ENCODE measurements around the gene PRMT2.
"Not testable (repeated sequence)": the region's sequence is repeated elsewhere in the genome, so short reads cannot be mapped to it uniquely, and the experiment has no call there.

PRMT2 gene

DNA sequence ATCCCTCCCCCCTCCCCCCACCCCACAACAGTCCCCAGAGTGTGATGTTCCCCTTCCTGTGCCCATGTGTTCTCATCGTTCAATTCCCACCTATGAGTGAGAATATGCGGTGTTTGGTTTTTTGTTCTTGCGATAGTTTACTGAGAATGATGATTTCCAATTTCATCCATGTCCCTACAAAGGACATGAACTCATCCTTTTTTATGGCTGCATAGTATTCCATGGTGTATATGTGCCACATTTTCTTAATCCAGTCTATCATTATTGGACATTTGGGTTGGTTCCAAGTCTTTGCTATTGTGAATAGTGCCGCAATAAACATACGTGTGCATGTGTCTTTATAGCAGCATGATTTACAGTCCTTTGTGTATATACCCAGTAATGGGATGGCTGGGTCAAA, 33.4 kb downstream of the PRMT2 start:
- not testable (repeated sequence) for ATAC-seq, DNase-seq

DNA sequence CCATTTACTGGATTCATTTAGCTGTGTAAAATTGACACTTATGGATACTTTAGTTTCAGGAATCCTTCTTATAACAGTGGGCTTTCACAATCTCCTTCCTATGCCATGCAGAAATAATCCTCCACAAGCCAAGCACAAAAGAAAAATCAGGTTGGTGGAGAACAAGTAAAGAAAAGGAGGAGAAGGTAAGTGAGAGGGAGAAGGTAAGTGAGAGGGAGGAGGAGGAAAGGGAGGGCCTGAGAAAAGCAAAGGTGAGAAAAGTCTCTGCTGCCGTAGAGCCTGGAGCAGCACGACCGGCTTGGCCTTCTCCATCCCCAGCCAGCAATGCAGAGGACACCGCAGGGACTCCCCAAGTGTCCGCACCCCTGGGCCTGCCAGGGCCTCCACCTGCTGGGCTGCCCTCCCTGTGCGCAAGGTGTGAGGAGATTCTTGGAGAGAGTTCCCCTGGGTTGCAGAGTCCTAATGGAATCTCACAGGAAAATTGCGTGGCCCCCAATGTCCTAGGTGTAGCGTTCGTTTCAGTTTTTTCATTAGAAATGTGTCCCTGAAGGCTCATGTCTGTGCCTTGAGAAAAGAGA, 39.0 kb downstream of the PRMT2 start:
- no peak for ATAC-seq
- DNase-seq: no peak

DNA sequence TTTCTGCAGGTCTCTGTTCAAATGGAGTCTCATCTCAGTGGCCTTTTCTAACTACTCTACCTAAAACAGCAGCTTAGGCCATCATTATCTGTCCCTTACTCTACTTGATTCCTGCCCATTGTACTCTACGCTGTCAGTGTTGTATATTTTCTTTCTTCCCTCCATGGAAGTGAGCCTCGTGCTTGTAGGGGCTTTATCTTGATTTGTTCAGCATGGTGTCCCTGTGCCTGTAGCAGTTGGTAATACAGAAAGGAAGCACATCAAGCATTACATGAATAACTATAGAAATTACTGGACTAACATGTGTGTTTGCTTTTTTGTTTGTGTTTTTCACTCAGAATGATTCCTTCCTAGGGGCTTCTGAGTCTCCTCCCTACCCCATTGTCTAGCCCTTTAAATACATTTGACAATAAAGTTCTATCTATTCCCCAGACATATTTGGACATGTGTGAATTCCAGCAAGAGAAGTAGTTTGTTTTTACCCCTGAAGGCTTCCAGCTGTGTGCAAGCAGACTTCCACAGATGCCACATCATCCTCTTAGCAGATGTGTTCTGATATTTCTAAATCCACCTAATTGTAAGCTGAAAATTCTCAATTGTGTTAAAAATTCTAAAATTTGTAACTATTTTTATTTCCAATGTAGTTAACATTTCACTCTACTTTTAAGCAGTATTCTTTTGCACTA, 40.3 kb downstream of the PRMT2 start:
- ATAC-seq (no peak), DNase-seq (no peak)

DNA sequence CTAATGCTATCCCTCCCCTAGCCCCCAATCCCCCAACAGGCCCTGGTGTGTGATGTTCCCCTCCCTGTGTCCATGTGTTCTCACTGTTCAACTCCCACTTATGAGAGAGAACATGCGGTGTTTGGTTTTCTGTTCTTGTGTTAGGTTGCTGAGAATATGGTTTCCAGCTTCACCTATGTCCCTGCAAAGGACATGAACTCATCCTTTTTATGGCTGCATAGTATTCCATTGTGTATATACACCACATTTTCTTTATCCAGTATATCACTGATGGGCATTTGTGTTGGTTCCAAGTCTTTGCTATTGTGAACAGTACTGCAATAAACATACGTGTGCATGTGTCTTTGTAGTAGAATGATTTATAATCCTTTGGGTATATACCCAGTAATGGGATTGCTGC, 41.1 kb downstream of the PRMT2 start:
- not testable (repeated sequence) for DNase-seq, ATAC-seq

DNA sequence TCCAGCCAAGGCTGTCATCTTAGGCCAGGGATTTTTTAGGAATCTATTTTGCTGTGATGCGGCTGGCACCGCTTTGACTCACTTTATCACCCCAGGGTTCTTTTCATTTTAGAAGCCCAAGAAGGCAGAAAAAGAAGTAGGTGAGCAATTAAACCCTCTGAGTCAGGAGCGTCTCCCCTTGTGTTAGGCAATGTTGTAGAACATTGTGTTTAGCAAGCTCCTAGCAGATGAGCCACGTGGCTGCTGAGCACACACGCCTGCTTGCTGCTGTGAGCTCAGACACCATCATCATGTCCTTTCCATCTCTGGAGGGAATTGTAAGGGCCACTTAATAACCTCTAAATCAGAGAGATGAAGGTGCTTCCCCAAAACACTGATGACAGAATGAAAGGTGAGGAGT, 46.1 kb downstream of the PRMT2 start:
- DNase-seq, ATAC-seq: not testable (repeated sequence)

DNA sequence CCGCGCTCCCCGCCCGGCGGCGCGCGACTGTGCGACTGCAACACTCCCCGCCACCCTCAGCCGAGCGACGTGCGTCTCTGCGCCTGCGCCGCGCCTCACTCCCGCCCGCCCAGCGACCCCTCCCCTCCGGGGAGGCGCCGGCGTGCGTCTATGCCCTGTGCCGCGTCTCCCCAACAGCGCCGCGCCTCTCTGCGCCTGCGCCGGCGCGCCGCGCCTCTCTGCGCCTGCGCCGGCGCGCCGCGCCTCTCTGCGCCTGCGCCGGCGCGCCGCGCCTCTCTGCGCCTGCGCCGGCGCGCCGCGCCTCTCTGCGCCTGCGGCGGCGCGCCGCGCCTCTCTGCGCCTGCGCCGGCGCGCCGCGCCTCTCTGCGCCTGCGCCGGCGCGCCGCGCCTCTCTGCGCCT, 63.2 kb downstream of the PRMT2 start:
- ATAC-seq: not testable (repeated sequence)

DNA sequence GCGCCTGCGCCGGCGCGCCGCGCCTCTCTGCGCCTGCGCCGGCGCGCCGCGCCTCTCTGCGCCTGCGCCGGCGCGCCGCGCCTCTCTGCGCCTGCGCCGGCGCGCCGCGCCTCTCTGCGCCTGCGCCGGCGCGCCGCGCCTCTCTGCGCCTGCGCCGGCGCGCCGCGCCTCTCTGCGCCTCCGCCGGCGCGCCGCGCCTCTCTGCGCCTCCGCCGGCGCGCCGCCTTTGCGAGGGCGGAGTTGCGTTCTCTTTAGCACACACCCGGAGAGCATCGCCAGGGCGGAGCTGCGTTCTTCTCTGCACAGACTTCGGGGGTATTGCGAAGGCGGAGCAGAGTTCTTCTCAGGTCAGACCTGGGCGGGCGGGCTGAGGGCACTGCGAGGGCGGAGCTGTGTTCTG, 63.6 kb downstream of the PRMT2 start:
- ATAC-seq: peak; percentile 46
- DNase-seq: not testable (repeated sequence)

More for the DNA sequence above, 63.2 kb downstream of the PRMT2 start:
- not testable (repeated sequence) for DNase-seq

Measured in stimulated activated naive CD8-positive, alpha-beta T cell treated with anti-CD3 and anti-CD28 coated beads, Interleukin-15, Interleukin-2, amounts not matched to agents 100 U/mL and 50 U/mL, for 24 hours (primary cell).